Right atrium auricular region (tissue), 2 donors: Measurements from ENCODE around the gene MGAT3. TPM values are rescaled to one million over a fixed set of nuclear protein-coding genes. Genes with fewer than 3 reads are reported as not detected.
"Not testable (repeated sequence)": the region's sequence is repeated elsewhere in the genome, so short reads cannot be mapped to it uniquely, and the experiment has no call there.

ENCODE experiments used
- DNase-seq: peaks from one replicate; pipeline ENCODE4 v3.0.0-alpha.2; 2019; ENCODE audit warnings: low spot score
- H3K27ac ChIP-seq, 2 donors: fragments of 200-600 bp; sonication (generic); 1 replicate in 1 of 2; 2 replicates in 1 of 2; pipeline ENCODE4 v1.5.1; 2016 to 2019
- H3K27me3 ChIP-seq, 2 donors: fragments of 200-600 bp; sonication (generic); one replicate each; pipeline versions ENCODE4 v1.5.1 to v1.6.0; 2017 to 2019
- H3K36me3 ChIP-seq: fragments of 200-600 bp; sonication (generic); one replicate; pipeline ENCODE4 v1.5.1; 2016
- H3K4me1 ChIP-seq, 2 donors: fragments of 200-600 bp; sonication (generic); one replicate each; pipeline versions ENCODE4 v1.5.1 to v1.6.0; 2017 to 2019
- H3K4me3 ChIP-seq, 2 donors: fragments of 200-600 bp; sonication (generic); 1 replicate in 1 of 2; 2 replicates in 1 of 2; pipeline ENCODE4 v1.5.1; 2017 to 2019; ENCODE audit warnings: mild to moderate bottlenecking in 1 of 2, moderate library complexity in 1 of 2
- H3K9me3 ChIP-seq, 2 donors: fragments of 200-600 bp; sonication (generic); one replicate each; pipeline ENCODE4 v1.5.1; 2019
- total RNA-seq, 2 donors: library from RNA; depleted of rRNA; stranded (reverse); fragments of >200 nt; gene quantifications; one replicate each; pipeline ENCODE4 v1.1.0, GENCODE V29; 2016
- TF ChIP-seq, protein P1 (sequence below), 2 donors: fragments of 200-600 bp; sonication (generic); IDR thresholded peaks; one replicate each; pipeline ENCODE4 v1.5.1; 2019; ENCODE audit warnings: antibody characterized with exemption in 2 of 2

The MGAT3 gene
- total RNA-seq, 2 donors from 2014 or later: 2.9 to 11.3 TPM

DNA sequence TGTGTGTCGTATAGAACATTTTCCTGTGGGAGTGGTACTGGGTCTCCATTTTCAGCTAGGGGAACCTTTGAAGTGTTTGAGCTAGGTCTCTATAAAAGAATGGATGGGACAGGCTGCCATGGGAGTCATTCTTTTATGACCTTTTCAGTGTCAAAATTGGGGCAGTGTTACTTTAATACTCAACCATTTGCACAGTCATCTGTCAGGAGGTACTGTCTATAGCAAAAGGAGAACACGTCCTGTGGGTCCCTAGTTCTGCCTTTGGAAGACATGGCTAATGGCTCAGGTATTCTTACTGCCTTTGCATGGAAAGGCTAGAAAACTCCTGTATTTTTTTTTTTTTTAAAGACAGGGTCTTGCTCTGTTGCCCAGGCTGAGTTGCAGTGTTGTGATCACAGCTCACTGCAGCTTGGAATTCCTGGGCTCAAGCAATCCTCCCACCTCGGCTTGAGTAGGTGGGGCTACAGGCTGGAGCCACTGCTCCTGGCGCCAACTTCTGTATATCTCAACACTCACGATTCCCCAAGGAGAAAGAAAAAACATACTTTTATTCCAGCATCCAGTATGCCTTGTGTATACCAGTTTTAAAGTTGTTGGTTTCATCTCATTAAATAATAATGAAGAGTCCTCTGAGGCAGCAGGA, 61.5 kb downstream of the MGAT3 start:
- peaks cover 62% of the 10 kb centered on the region for H3K36me3 ChIP-seq

DNA sequence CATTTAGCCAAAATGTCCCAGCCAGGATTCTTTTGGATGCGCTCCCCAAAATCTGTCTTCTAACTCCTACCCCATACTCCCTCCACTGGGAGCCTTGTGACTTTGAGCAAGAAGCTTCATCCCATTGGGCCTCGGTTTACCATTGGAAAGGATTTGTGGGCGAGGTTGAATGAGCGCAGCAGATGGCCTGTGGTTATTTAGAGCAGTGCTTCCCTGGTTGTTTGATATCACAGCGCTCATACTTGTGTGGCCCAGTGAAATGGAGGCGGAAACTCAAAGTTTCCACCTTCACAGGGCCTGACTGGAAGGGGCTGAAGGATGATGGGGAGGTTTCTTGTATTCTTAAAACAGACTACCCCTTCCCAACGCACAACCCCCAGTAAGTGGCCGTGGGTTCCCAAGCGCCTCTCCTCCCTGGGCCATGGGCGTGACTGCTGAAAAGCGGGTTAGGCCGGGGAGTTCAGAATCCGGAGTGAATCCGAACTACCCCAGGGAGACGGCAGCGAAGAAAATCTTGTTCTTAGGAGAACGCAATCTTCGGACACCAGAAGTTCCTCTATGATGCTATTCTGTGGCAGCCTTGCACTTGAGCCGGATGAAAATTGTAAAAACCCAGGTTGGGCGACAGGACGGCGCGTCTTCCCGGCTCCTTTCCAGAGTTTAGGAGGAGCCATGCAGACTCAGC, 62.3 kb downstream of the MGAT3 start:
- TF ChIP-seq, protein P1, sequence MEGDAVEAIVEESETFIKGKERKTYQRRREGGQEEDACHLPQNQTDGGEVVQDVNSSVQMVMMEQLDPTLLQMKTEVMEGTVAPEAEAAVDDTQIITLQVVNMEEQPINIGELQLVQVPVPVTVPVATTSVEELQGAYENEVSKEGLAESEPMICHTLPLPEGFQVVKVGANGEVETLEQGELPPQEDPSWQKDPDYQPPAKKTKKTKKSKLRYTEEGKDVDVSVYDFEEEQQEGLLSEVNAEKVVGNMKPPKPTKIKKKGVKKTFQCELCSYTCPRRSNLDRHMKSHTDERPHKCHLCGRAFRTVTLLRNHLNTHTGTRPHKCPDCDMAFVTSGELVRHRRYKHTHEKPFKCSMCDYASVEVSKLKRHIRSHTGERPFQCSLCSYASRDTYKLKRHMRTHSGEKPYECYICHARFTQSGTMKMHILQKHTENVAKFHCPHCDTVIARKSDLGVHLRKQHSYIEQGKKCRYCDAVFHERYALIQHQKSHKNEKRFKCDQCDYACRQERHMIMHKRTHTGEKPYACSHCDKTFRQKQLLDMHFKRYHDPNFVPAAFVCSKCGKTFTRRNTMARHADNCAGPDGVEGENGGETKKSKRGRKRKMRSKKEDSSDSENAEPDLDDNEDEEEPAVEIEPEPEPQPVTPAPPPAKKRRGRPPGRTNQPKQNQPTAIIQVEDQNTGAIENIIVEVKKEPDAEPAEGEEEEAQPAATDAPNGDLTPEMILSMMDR (IDR thresholded peaks at IDR 0.05): no peak
- H3K4me1 ChIP-seq: peaks cover 0 to 44% of the 10 kb centered on the region in 2 donors
- DNase-seq: no peak

More for the DNA sequence above, 61.5 kb downstream of the MGAT3 start:
- TF ChIP-seq, protein P1 (IDR thresholded peaks at IDR 0.05): no peak
- no peak overlapping the region for H3K27ac ChIP-seq
- H3K4me1 ChIP-seq: peaks cover 0 to 40% of the 10 kb centered on the region in 2 donors
- no peaks in the 10 kb centered on the region for H3K27me3 ChIP-seq
- no peaks in the 10 kb centered on the region for H3K9me3 ChIP-seq
- H3K4me3 ChIP-seq: no peak overlapping the region
- DNase-seq: no peak

DNA sequence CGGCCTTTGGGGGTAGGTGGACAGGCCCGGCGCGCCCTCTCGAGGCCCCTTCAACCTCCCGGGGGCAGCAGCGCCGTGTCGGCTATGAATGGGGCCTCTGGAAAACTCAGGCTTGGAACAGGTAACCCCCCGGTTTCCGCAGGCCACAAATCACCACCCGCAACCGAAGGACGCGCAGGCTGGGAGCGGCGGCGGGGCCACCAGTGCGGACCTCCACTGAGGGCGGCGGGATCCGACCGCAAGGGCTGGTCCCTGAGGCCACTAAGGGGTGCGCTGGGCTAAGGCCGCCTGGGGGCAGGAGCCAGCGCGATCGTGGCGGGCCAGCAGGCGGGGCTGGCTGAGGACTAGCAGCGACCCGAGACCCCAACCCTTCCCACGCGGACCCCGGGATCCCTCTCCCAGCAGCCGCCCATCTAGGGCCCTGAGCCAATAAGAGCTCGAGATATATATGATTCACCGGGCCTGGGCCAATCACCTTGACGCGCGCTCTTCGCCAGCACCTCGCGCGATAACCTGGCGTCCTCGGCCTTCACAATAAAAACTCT, 62.9 kb downstream of the MGAT3 start:
- no peaks in the 10 kb centered on the region for H3K9me3 ChIP-seq
- H3K4me3 ChIP-seq: peak overlapping the region; percentile 100
- H3K27me3 ChIP-seq: no peaks in the 10 kb centered on the region
- H3K4me1 ChIP-seq: peaks cover 0 to 48% of the 10 kb centered on the region in 2 donors
- H3K27ac ChIP-seq: peak overlapping the region; percentile 99 to 100
- peak; percentile 99 for DNase-seq
- TF ChIP-seq, protein P1 (IDR thresholded peaks at IDR 0.05): peak; percentile 9 to 75
- peaks cover 60% of the 10 kb centered on the region for H3K36me3 ChIP-seq

More for the DNA sequence above, 62.3 kb downstream of the MGAT3 start:
- Histone ChIP-seq H3K27me3 (no peaks in the 10 kb centered on the region), H3K27ac (peak overlapping the region; percentile 99 to 100), H3K4me3 (peak overlapping the region; percentile 100), H3K36me3 (peaks cover 60% of the 10 kb centered on the region), H3K9me3 (no peaks in the 10 kb centered on the region)

DNA sequence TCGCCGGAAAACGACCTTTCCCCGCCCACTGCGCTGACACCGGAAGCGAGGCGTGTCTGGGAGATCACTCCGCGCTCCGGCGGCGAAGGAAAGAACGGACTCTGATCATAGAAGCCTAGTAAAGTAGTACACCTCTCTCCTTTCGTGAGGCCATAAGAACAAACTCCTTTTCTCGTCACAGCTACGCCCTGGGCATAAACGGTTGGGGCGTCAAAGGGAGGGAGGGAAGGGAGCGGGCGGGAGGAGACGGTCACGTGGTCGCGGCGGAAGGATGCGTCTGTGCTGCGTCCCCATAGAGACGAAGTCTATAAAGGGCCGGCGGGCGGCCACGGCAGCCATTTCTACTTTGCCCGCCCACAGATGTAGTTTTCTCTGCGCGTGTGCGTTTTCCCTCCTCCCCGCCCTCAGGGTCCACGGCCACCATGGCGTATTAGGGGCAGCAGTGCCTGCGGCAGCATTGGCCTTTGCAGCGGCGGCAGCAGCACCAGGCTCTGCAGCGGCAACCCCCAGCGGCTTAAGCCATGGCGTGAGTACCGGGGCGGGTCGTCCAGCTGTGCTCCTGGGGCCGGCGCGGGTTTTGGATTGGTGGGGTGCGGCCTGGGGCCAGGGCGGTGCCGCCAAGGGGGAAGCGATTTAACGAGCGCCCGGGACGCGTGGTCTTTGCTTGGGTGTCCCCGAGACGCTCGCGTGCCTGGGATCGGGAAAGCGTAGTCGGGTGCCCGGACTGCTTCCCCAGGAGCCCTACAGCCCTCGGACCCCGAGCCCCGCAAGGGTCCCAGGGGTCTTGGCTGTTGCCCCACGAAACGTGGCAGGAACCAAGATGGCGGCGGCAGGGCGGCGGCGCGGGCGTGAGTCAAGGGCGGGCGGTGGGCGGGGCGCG, 63.7 kb downstream of the MGAT3 start, which contains the start of gene ATF4:
Gene ATF4 (plus strand): TSS at position 337 of the 880 bp plus-strand sequence. CDS start 884 bp downstream, outside the sequence.
- peak within 1 kb of the TSS; percentile 100 for H3K4me3 ChIP-seq
- peaks cover 0 to 55% of the 10 kb centered on the region in 2 donors for H3K4me1 ChIP-seq
- no peaks in the 10 kb centered on the region for H3K9me3 ChIP-seq
- peak; percentile 90 for DNase-seq
- TF ChIP-seq, protein P1 (IDR thresholded peaks at IDR 0.05): no peak
- peak within 1 kb of the TSS; percentile 99 to 100 for H3K27ac ChIP-seq
- no peaks in the 10 kb centered on the region for H3K27me3 ChIP-seq
- peaks cover 60% of the 10 kb centered on the region for H3K36me3 ChIP-seq

DNA sequence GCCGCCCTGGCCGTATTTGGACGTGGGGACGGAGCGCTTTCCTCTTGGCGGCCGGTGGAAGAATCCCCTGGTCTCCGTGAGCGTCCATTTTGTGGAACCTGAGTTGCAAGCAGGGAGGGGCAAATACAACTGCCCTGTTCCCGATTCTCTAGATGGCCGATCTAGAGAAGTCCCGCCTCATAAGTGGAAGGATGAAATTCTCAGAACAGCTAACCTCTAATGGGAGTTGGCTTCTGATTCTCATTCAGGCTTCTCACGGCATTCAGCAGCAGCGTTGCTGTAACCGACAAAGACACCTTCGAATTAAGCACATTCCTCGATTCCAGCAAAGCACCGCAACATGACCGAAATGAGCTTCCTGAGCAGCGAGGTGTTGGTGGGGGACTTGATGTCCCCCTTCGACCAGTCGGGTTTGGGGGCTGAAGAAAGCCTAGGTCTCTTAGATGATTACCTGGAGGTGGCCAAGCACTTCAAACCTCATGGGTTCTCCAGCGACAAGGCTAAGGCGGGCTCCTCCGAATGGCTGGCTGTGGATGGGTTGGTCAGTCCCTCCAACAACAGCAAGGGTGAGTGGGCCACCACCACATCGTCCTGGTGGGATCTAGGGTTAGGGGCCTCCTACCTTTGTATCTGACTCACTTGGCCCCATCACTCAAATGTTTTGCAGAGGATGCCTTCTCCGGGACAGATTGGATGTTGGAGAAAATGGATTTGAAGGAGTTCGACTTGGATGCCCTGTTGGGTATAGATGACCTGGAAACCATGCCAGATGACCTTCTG, 64.5 kb downstream of the MGAT3 start:
- not testable (repeated sequence) for DNase-seq, H3K27me3 ChIP-seq, H3K9me3 ChIP-seq
- Histone ChIP-seq H3K36me3 (peaks cover 54% of the 10 kb centered on the region), H3K4me1 (peaks cover 0 to 57% of the 10 kb centered on the region in 2 donors), H3K4me3 (peak overlapping the region; percentile 100), H3K27ac (peak overlapping the region; percentile 99 to 100)

DNA sequence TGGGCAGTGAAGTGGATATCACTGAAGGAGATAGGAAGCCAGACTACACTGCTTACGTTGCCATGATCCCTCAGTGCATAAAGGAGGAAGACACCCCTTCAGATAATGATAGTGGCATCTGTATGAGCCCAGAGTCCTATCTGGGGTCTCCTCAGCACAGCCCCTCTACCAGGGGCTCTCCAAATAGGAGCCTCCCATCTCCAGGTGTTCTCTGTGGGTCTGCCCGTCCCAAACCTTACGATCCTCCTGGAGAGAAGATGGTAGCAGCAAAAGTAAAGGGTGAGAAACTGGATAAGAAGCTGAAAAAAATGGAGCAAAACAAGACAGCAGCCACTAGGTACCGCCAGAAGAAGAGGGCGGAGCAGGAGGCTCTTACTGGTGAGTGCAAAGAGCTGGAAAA, 65.3 kb downstream of the MGAT3 start:
- H3K4me3 ChIP-seq: peak overlapping the region; percentile 100
- peaks cover 0 to 59% of the 10 kb centered on the region in 2 donors for H3K4me1 ChIP-seq
- H3K9me3 ChIP-seq, DNase-seq, H3K27me3 ChIP-seq: not testable (repeated sequence)
- peaks cover 53% of the 10 kb centered on the region for H3K36me3 ChIP-seq
- H3K27ac ChIP-seq: peak overlapping the region; percentile 99 to 100
